ENCODE measurements around the gene FAM240A.

- TF ChIP-seq, protein P1, sequence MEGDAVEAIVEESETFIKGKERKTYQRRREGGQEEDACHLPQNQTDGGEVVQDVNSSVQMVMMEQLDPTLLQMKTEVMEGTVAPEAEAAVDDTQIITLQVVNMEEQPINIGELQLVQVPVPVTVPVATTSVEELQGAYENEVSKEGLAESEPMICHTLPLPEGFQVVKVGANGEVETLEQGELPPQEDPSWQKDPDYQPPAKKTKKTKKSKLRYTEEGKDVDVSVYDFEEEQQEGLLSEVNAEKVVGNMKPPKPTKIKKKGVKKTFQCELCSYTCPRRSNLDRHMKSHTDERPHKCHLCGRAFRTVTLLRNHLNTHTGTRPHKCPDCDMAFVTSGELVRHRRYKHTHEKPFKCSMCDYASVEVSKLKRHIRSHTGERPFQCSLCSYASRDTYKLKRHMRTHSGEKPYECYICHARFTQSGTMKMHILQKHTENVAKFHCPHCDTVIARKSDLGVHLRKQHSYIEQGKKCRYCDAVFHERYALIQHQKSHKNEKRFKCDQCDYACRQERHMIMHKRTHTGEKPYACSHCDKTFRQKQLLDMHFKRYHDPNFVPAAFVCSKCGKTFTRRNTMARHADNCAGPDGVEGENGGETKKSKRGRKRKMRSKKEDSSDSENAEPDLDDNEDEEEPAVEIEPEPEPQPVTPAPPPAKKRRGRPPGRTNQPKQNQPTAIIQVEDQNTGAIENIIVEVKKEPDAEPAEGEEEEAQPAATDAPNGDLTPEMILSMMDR (IDR thresholded peaks at IDR 0.05): no peak
- no peak for TF ChIP-seq POLR2A (IDR thresholded peaks at IDR 0.05)
Measured at GRCh38 chr3:46672349-46672695, 60.0 kb downstream of the FAM240A start.
